GM21576 (cell line): ENCODE data around the gene CEP83.
"Not testable (repeated sequence)": the region's sequence is repeated elsewhere in the genome, so short reads cannot be mapped to it uniquely, and the experiment has no call there.

Experiments used
- ATAC-seq: cut with Tn5 transposase; IDR thresholded peaks from one replicate; pipeline ENCODE4 v1.9.1; 2021; ENCODE audit warnings: mild to moderate bottlenecking, moderate library complexity; ENCODE audit not compliant: unreplicated experiment

The CEP83 gene

GRCh38 chr12:94386422-94386821 is 73.2 kb downstream of the CEP83 start:
- no peak for ATAC-seq

- ATAC-seq, result no peak
Measured at GRCh38 chr12:94384030-94384429, 75.6 kb downstream of the CEP83 start.

- no peak for ATAC-seq
Measured at GRCh38 chr12:94380507-94380906, 79.2 kb downstream of the CEP83 start.

- no peak for ATAC-seq
Measured at GRCh38 chr12:94379479-94380113, 80.1 kb downstream of the CEP83 start.

- no peak for ATAC-seq
Measured at GRCh38 chr12:94377599-94377998, 82.1 kb downstream of the CEP83 start.

GRCh38 chr12:94374124-94374523 is 85.5 kb downstream of the CEP83 start:
- no peak for ATAC-seq

- no peak for ATAC-seq
Measured at GRCh38 chr12:94372461-94372860, 87.2 kb downstream of the CEP83 start.

GRCh38 chr12:94362653-94363052 is 97.0 kb downstream of the CEP83 start:
- no peak for ATAC-seq

GRCh38 chr12:94359761-94360160 is 99.9 kb downstream of the CEP83 start:
- no peak for ATAC-seq

GRCh38 chr12:94353130-94353529 is 106.5 kb downstream of the CEP83 start:
- ATAC-seq, result no peak

- ATAC-seq, result no peak
Measured at GRCh38 chr12:94340573-94340972, 119.1 kb downstream of the CEP83 start.

GRCh38 chr12:94338006-94338794 is 121.5 kb downstream of the CEP83 start:
- no peak for ATAC-seq

- no peak for ATAC-seq
Measured at GRCh38 chr12:94336211-94336925, 123.3 kb downstream of the CEP83 start.

- ATAC-seq, result no peak
Measured at GRCh38 chr12:94333396-94333795, 126.3 kb downstream of the CEP83 start.

GRCh38 chr12:94329366-94329765 is 130.3 kb downstream of the CEP83 start:
- ATAC-seq, result no peak

- ATAC-seq, result no peak
Measured at GRCh38 chr12:94327809-94328208, 131.9 kb downstream of the CEP83 start.

- ATAC-seq, result no peak
Measured at GRCh38 chr12:94326727-94327126, 132.9 kb downstream of the CEP83 start.

- no peak for ATAC-seq
Measured at GRCh38 chr12:94326234-94326633, 133.4 kb downstream of the CEP83 start.

- ATAC-seq, result no peak
Measured at GRCh38 chr12:94322346-94322745, 137.3 kb downstream of the CEP83 start.

GRCh38 chr12:94320109-94320508 is 139.6 kb downstream of the CEP83 start:
- no peak for ATAC-seq

- ATAC-seq, result no peak
Measured at GRCh38 chr12:94318181-94318580, 141.5 kb downstream of the CEP83 start.

GRCh38 chr12:94316600-94316999 is 143.1 kb downstream of the CEP83 start:
- not testable (repeated sequence) for ATAC-seq
